ENCODE results near the gene MTHFD1L.

MTHFD1L gene

DNA sequence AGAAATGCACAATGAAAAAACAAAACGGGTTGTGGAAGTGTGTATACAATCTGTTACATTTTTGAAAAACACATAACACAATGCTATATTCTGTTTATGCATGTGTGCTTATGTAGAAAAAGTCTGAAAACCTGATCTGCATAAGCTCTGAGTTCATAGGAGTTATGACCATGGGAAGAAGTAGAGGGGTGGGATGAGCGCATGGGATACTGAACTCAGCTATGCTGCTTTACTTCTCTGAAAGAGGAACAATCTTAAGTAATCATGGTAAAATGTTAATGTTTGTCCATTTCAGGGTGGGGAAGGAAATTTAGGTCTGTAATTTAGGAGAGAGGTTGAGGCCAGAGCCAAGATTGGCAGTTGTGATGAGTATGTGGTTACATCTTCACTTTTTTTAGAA lies 126.8 kb downstream of the MTHFD1L start:
- no peak for DNase-seq (ENCODE audit: low spot score)

DNA sequence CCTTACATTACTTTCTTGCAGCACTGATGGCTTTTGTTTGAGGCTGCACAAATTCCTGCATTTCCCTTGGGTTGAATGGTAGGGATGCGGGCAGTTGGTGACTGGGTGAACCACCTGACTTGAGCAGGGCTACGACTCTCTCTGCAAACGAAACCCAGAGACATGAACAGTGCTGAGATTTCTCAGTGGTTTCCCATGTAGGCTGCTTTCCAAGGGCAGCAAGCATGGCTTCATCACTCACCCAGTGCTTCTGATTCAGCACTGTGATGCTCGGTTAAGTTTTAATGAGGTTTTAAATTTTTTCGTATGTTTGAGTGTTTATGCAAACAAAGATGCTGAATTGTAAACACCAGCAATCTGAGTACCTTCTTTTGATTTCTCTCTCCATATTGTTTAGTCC lies 127.2 kb downstream of the MTHFD1L start:
- DNase-seq (ENCODE audit: low spot score) = no peak

DNA sequence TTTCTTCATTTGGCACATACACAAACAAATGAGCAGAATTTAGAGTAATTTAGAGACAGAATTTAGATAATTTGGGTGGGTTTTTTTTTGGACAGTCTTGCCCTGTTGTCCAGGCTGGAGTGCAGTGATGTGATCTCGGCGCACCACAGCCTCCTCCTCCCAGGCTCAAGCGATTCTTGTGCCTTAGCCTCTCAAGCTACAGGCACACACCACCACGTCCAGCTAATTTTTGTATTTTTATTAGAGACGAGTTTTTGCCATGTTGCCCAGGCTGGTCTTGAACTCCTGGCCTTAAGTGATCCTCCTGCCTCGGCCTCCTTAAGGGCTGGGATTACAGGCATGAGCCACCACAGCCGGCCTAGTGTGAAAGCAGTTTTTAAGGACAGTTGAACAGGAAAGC lies 127.8 kb downstream of the MTHFD1L start:
- no peak for DNase-seq (ENCODE audit: low spot score)

DNA sequence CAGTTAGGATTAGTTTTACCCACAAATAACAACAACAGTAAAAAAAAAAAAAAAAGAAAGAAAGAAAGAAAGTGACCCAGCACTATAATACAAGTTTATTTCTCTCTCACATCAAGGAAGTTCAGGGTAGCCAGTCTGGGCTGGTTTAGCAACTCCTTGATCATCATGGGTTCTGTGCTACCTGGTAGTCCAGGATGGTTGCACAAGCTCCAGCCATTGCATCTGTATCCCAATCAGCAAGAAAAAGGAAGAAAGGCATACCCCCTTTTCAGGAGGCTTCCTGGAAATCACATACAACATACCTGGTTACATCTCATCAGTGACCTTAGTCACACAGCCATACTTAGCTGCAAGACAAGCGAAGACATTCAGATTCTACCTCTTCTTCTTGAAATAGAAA lies 128.5 kb downstream of the MTHFD1L start:
- DNase-seq (ENCODE audit: low spot score) = no peak

DNA sequence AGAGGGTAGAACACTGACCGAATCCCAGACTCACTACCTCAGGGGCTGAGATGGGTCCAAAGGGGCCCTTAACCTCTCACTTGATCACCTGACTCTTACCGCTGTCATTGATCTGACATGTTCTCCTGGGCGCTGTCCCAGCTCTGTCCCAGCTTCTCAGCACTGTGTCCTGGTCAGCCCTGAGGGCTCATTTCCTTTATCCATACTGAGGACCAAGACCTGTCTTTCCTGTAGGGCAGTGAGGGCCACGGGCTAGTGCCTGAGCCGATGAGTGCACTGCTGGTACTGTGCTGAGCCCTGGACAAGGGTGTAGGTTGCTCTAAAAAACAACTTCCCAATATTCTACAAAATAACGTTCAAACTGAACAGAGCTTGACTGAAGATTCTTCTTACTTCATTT lies 131.5 kb downstream of the MTHFD1L start:
- DNase-seq (ENCODE audit: low spot score) = no peak

DNA sequence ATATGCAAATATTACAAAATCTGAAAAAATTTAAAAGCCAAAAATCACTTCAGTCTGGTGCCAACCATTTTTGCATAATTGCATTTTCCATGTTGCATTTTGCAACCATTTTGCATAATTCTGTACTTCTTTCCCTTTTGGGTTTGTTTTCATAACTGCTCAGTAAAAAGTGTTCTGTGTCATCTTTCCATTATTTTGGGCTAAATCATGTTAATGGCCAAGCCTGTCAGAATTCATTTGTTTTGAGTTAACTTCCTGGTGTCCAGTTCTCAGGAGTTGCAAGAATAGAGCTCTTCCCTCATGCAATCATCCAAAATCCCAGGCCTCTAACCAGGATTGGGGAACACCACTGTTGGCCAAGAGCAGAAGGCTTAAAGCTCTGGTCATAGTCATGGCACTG lies 133.6 kb downstream of the MTHFD1L start:
- DNase-seq (ENCODE audit: low spot score) = no peak

DNA sequence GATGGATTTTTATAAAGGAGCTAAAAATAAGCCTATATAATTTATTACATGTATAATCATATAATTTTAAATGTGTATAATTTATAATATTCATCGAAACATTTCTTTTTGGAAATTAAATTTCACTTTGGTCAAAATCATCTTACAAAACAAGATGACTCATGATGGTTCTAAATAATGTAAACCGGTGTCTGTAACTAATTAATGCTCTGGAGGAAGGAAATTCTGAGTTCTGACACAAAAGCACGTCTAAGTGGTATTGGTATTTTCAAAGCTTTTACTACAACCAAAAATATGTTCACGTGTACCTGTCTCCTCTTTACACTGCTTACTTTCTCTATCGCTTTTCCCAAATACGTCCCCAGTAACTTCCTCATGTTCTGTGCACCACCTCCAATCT lies 134.1 kb downstream of the MTHFD1L start:
- no peak for DNase-seq (ENCODE audit: low spot score)

DNA sequence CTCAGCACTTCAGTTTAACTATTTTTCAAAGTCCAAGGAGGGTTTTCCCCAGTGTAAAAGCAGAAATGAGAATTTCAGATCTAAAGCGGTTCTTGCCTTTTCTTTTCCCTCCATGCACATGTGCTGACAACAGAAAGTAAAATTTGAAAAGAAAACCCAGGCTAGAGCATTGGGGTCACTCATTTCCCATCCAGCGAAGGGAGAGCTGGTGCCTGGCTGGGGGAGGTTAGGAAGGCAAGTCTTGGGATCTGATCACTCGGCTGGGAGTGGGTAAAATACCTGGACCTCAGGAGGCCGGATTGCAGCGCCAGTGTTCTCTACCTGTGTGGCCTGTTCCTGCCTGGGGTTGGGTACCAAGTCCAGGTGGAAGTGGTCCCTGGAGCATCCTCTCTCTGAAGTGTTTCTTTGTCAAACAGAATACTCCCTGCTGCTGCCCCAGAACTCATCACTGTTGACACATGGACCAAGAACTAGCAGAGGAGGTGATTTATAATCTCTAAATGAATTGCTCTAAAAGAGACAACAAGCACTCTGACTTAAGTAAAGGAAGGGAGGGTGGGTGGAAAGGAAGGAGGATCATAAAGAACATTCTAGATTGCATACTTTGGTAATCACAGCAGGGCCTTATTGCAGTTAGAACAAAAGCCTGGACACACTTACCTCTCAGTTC lies 136.0 kb downstream of the MTHFD1L start:
- DNase-seq (ENCODE audit: low spot score) = no peak

DNA sequence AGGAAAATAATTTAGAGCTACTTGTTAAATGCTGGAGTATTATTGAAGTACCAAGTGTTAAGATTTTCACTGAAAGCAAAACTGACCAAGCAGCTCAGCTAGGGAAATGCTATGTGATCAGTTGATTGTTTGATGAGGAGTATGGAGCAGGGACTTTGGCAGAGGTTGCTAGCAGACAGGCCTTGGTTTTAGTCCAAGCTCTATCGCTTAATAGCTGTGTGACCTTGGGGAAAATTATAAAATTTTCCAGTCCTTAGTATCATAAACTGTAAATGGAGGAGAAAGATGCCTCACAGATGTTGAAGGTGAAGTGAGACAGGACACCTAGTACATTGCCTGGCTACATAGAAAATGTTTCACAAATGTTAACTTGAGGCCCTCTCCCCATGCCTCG lies 136.6 kb downstream of the MTHFD1L start:
- DNase-seq (ENCODE audit: low spot score) = no peak

DNA sequence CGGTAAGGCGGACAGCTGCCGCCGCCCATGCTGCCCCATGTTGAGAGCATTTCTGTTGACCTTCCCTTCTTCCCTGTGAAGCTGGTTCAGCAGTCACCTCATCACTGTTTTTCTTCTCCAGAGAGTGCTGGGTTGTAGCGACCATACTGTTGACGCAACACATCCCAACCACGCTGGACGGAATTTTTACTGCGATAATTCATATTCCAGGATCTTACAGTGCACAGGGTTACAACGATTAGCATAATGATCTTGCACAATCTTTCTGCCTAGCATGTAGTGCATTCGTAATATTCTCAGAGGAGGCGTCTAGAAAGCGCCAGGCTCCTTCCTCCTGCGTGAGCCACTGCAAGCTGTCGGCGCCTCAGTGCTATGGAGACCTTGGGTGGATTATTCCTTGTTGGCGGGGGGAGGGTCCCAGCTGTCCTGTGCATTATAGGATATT lies 137.0 kb downstream of the MTHFD1L start:
- DNase-seq (ENCODE audit: low spot score) = no peak

DNA sequence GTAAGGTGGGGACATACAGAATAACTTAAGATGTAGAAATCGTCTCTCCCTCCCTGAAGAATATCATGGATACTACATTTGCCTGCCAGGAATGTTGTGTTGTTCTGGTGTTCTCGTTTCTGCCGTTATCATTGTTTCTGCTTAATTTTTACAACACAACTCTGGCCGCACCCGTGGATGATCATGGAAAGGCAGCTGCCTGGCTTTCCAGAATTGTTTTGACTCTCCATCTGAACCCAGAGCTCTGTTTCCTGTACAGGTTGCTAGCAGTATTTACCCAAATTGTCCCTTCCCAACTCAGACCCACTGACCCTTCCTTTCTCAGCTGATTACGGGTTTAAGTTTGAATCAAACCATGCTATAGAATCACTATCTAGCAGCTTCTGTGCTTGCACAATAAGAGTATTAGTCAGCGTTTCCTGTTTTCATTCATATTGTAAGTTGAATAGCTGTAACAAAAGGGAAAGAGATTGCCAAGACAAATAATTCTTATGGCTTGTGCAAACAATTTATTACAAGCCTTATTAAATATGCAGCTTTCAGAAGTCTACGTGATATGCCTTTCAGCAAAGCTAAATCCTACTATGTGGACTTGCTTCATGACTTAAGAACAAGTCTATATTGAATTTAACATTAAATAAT lies 139.0 kb downstream of the MTHFD1L start:
- no peak for DNase-seq (ENCODE audit: low spot score)

DNA sequence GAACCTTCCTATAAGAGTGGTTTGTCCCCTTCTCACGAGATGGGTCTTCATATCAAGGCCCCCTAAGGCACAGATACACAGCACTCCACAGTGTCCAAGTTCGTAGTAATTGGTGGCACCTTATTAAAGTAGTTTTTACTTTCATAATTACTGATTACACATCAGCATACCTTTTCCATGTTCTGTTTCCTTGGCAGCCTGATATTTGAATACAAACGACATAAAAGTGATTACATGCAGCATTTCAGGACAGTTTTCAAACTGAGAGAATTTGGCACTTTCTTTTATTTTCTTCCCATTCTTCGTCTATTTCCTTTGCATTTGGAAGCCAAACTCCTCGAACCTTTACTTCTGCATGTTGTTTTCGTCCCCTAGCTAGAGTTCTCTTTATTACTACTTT lies 139.7 kb downstream of the MTHFD1L start:
- no peak for DNase-seq (ENCODE audit: low spot score)

DNA sequence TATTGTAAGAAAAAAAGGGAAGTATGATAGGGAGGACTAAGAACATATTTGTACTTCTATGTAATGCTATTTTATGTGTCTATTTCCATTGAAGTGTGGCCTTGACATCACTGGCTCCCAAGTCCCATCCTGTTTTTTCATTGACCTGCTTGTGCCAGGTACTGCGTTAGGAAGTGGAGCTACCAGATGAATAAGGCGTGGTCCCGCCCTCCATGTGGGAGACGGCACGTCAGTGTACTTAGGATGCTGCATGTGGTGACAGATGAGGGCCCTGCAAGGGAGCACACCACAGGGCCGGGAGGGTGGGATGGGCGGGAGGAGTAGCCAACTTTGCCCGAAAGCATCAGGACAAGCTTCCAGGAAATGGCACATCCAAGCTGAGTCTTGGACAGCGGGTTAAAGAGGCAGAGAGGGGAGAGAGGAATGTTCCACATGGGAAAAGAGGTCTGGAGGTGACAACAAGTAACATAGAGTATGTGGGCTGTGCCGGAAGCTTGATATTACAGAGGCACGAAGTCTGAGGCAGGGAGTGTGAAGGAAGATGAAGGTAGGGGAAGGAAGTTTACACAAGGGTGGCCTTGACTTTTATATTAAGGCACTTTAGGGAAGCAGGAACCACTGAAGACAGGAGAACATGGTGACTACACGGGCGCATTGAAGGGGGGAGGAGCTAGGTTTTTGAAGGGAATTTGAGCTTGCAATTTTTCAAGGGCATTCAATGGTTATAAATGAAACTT lies 140.6 kb downstream of the MTHFD1L start:
- DNase-seq (ENCODE audit: low spot score) = no peak

DNA sequence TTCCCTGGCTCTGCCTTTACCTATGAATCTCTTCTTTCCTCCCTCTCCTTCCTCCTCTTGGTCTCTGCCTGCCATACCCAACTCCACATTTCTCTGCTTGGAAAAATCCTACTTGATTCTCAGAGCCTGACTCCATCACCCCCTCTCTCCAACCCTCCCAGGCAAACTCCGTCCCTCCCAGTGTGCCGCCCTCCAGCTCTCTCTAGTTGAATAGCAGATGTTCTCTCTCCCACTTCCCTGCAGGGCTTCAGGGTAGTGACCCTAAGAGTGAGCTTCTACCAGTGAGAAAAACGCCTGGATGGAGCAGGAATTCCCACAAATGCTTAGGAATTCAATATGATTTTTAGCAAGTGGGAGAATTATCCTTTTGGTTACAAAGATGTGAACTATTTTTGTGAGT lies 141.6 kb downstream of the MTHFD1L start:
- DNase-seq (ENCODE audit: low spot score) = no peak

DNA sequence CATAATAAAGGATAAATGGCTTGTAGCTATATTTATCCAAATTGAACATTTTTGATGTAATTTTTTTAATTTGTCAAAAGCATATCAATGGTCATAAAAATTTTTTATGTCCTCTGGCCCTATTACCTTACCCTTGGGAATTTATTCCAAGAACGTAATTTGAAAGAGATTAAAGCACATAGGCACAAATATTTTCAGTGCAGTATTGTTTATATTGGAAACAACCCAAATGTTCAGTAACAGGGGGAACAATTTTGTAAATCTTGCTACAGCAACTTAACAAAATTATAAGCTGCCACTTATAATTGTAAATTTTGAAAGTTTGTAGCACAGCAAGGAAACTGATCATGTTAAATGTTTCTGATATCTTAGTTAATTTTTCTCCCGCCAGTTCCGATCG lies 142.4 kb downstream of the MTHFD1L start:
- DNase-seq (ENCODE audit: low spot score) = no peak

DNA sequence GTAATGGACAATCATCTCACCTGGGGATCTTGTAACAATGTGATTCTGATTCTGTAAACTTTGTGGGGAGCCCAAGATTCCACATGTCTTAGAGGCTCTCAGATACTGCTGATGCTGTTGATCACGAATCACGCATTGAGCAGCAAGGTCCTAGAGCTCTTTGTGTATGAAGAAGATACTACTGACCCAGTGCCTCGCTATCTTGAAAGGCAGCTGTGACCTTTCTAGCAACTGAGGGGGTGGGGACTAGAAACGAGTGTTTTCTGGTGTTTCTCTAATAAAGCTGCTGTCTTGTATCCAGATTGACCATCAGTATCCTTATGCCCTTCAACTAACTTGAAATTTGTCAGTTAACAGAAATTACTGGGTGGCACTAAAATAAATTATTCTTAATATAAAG lies 142.9 kb downstream of the MTHFD1L start:
- DNase-seq (ENCODE audit: low spot score) = no peak

DNA sequence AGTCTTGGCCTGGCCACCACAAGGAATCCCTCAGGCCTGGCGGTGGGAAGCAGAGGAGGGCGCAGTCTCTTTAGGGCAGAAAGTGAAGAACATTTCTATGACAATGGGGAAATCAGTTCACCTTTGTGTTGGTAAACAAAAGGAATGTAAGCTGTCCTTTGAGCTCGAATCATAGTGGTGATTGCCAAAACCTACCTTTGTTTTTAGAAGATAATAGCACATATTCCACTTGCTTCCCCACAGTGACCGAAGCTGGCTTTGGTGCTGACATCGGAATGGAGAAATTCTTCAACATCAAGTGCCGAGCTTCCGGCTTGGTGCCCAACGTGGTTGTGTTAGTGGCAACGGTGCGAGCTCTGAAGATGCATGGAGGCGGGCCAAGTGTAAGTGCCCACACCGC lies 144.1 kb downstream of the MTHFD1L start:
- no peak for DNase-seq (ENCODE audit: low spot score)

DNA sequence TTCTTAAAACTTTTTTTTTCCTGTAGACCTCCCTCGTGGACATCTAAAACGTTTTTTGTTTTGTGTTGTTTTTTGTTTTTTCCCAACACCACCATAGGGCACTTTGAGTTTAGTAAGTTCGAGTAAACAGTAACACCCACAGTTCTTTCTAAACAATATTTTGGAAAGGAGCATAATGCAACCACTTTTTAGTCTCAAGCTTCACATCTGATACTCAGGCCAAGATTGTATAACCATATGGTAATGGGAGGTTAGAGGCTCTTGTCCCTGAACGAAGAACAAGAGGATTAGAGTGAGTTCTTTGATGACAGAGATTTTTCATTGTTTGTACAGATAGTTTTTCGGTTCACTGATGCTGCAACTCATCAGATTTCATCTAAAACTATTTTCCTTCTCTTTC lies 144.6 kb downstream of the MTHFD1L start:
- DNase-seq (ENCODE audit: low spot score) = no peak

DNA sequence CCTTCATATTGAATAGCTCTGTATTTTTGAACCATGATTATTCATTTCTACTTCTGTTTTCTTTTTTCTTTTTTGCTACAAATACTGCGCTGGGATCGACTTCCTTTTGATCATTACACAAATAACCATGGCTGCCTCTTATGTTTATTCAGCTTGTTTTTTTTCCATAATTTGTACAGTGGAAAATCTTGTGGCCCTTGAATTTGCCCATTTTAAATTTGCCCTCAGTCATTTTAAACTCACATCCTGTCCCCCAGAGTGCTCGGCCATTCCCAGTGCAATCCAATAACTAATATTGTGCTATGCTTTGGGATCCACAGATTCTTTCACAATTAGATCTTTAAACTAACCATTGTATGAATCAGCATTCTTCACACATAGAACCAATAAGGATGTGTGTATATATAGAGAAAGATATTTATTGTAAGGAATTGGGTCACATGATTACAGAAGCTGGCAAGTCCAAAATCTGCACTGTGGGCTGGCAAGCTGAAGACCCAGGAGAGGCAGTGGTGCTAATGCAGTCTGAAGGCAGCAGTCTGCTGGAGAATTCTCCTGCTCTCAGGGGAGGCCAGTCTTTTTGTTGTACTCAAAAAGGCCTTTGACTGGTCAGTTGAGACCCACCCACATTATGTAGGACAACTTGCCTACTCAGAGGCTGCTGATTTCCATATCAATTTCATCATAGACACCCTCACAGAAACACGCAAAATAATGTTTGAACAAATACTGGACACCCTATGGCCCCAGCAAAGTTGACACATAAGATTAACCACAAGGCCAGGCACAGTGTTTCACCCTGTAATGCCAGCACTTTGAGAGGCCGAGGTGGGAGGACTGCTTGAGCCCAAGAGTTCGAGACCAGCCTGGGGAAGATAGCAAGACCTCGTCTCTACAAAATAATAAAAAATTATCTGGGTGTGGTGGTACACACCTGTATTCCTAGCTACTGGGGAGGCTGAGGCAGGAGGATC lies 147.1 kb downstream of the MTHFD1L start:
- DNase-seq (ENCODE audit: low spot score) = no peak

DNA sequence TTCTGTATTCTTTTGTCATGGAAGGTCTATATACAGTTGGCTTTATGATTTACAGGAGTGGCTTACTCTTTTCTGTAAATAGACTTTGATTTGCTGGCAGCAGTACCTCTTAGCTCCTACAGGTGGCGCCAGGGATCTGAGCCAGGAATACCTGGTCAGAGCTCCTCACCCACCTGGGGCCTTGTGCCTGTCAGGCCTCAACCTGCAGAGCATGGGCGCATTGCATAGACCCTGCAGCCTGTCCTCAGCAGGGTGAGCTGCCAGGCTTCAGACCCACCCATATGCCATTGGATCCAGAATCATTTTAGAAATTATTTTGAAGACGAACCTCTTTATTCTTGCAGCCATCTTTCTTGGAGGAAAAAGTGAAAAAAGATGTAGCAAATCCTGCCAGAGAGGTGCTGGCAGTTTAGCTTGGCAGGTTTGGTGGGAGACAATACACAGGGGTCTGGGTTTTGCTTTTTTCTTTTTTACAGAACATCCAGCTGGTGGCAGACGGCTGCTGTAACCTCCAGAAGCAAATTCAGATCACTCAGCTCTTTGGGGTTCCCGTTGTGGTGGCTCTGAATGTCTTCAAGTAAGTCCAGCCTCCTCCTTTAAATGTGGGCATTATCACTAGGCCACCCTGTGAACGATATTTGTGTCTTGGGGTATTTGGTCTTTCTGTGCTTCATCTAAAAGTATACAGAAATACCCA lies 149.1 kb downstream of the MTHFD1L start:
- DNase-seq (ENCODE audit: low spot score) = peak; percentile 69

DNA sequence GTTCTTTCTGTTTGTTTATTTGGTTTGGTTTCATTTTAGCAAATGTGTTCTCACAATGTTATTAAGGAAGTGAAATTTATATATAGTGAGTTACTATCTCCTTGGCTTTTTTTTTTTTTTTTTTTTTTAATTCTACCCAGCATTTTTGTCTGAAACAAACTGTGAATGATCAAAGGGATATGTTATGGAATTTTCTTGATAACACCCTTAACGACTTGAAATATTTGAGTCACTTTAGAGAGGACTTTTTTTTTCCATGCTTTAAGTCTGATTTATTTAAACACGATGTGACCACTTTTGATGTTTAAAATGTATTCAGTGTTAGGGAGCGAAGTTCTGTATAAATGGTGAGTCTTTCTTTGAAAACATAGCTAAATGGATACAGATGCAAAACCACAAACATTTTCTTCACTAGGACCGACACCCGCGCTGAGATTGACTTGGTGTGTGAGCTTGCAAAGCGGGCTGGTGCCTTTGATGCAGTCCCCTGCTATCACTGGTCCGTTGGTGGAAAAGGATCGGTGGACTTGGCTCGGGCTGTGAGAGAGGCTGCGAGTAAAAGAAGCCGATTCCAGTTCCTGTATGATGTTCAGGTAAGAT lies 149.7 kb downstream of the MTHFD1L start:
- DNase-seq (ENCODE audit: low spot score) = no peak

All from ecto neural progenitor cell (in vitro differentiated cells).